DOHH2 (cell line): ENCODE measurements around the gene CD164.

Source experiments
- H3F3A ChIP-seq: fragments of 200-600 bp; sonication (generic), shearing (Covaris generic); 2 replicates; pipeline ENCODE4 v1.6.0; 2016; ENCODE audit warnings: antibody characterized with exemption, mild to moderate bottlenecking; ENCODE audit not compliant: control insufficient read depth, insufficient read depth
- H3K27ac ChIP-seq: fragments of 200-600 bp; sonication (generic); 2 replicates; pipeline ENCODE4 v1.5.1; 2014; ENCODE audit warnings: low read depth, mild to moderate bottlenecking, low read length, moderate library complexity
- H3K27me3 ChIP-seq: fragments of 200-600 bp; sonication (generic); 2 replicates; pipeline ENCODE4 v1.6.1; 2014; ENCODE audit warnings: mild to moderate bottlenecking, low read length, mixed read lengths; ENCODE audit not compliant: control insufficient read depth
- H3K36me3 ChIP-seq: fragments of 200-600 bp; sonication (generic); 2 replicates; pipeline ENCODE4 v1.6.1; 2014; ENCODE audit warnings: mild to moderate bottlenecking, low read length, moderate library complexity, mixed read lengths; ENCODE audit not compliant: control insufficient read depth
- H3K4me1 ChIP-seq: fragments of 200-600 bp; sonication (generic); 2 replicates; pipeline ENCODE4 v1.6.1; 2014; ENCODE audit warnings: mild to moderate bottlenecking, low read length, mixed read lengths; ENCODE audit not compliant: control insufficient read depth
- H3K4me2 ChIP-seq: fragments of 200-600 bp; sonication (generic); 2 replicates; pipeline ENCODE4 v1.6.0; 2014; ENCODE audit warnings: mild to moderate bottlenecking, low read length, moderate library complexity
- H3K4me3 ChIP-seq: fragments of 200-600 bp; sonication (generic); 2 replicates; pipeline ENCODE4 v1.5.1; 2014; ENCODE audit warnings: mild to moderate bottlenecking, low read length, mixed read lengths
- H3K79me2 ChIP-seq: fragments of 200-600 bp; sonication (generic); 2 replicates; pipeline ENCODE4 v1.6.1; 2014; ENCODE audit warnings: mild to moderate bottlenecking, low read length, mixed read lengths; ENCODE audit not compliant: control insufficient read depth
- H3K9me2 ChIP-seq: fragments of 200-600 bp; sonication (generic); replicated peaks from 2 replicates; pipeline ENCODE4 v1.6.1; 2014; ENCODE audit warnings: mild to moderate bottlenecking, low read length, mixed read lengths; ENCODE audit not compliant: control insufficient read depth
- H3K9me3 ChIP-seq: fragments of 200-600 bp; sonication (generic); 2 replicates; pipeline ENCODE4 v1.6.1; 2014; ENCODE audit warnings: antibody characterized with exemption, low read length, mixed read lengths; ENCODE audit not compliant: control insufficient read depth, insufficient read depth
- H4K20me1 ChIP-seq: fragments of 200-600 bp; sonication (generic); 2 replicates; pipeline ENCODE4 v1.6.0; 2014; ENCODE audit warnings: low read depth, mild to moderate bottlenecking, antibody characterized with exemption, low read length, moderate library complexity; ENCODE audit not compliant: control insufficient read depth, insufficient read depth
- EZH2phosphoT487 ChIP-seq: fragments of 200-600 bp; sonication (generic); IDR thresholded peaks from 2 replicates; pipeline ENCODE4 v1.6.1; 2017; ENCODE audit warnings: borderline replicate concordance, mild to moderate bottlenecking, antibody characterized with exemption, low read length, moderate library complexity, mixed read lengths
- TF ChIP-seq, protein P1 (sequence below): fragments of 200-600 bp; sonication (generic); IDR thresholded peaks from one replicate; pipeline ENCODE4 v1.5.1; 2014; ENCODE audit warnings: antibody characterized with exemption, mild to moderate bottlenecking, low read depth, low read length; ENCODE audit not compliant: poor library complexity, severe bottlenecking

Gene CD164

DNA sequence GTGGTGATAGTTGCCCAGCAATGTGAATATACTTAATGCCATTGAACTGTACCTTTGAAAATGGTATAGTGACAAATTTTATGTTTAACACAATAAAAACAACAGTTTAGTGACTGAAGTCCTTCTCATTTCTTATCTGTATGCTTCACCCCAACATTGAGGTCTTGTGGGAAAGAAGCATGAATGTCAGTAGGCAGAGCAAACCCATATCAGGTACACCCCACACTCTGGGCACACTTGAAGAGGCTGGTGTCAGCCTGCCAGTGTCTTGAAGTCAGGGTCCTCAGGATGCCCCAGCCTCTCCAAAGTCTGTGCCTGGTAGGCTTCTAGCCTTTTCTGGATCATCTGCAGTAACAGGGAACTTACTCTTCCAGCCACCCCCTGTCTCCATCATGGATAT, 51.2 kb downstream of the CD164 start:
- TF ChIP-seq, protein P1, sequence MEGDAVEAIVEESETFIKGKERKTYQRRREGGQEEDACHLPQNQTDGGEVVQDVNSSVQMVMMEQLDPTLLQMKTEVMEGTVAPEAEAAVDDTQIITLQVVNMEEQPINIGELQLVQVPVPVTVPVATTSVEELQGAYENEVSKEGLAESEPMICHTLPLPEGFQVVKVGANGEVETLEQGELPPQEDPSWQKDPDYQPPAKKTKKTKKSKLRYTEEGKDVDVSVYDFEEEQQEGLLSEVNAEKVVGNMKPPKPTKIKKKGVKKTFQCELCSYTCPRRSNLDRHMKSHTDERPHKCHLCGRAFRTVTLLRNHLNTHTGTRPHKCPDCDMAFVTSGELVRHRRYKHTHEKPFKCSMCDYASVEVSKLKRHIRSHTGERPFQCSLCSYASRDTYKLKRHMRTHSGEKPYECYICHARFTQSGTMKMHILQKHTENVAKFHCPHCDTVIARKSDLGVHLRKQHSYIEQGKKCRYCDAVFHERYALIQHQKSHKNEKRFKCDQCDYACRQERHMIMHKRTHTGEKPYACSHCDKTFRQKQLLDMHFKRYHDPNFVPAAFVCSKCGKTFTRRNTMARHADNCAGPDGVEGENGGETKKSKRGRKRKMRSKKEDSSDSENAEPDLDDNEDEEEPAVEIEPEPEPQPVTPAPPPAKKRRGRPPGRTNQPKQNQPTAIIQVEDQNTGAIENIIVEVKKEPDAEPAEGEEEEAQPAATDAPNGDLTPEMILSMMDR = no peak
- TF ChIP-seq EZH2phosphoT487 = no peak

GRCh38 chr6:109330263-109330662, 52.0 kb downstream of the CD164 start:
- TF ChIP-seq, protein P1 = no peak
- no peak for TF ChIP-seq EZH2phosphoT487
- H3K79me2 ChIP-seq = no peaks in the 10 kb centered on the region
- no peaks in the 10 kb centered on the region; the same call in 1 of the 2 replicates for H3K9me3 ChIP-seq
- H3K4me2 ChIP-seq = no peak overlapping the region
- H3K9me2 ChIP-seq = no peaks in the 10 kb centered on the region
- no peaks in the 10 kb centered on the region for H3K36me3 ChIP-seq
- H3F3A ChIP-seq = no peaks in the 10 kb centered on the region
- peaks cover 13% of the 10 kb centered on the region for H3K27me3 ChIP-seq
- no peak overlapping the region for H3K27ac ChIP-seq
- H3K4me1 ChIP-seq = no peaks in the 10 kb centered on the region
- H3K4me3 ChIP-seq = no peak overlapping the region
- H4K20me1 ChIP-seq = no peaks in the 10 kb centered on the region

More for the DNA sequence above, 51.2 kb downstream of the CD164 start:
- Histone ChIP-seq H3K4me1 (no peaks in the 10 kb centered on the region), H3K4me3 (no peak overlapping the region), H3K4me2 (no peak overlapping the region), H3K27me3 (peaks cover 8% of the 10 kb centered on the region), H3K9me2 (no peaks in the 10 kb centered on the region), H3K9me3 (no peaks in the 10 kb centered on the region; the same call in 1 of the 2 replicates), H4K20me1 (no peaks in the 10 kb centered on the region), H3F3A (no peaks in the 10 kb centered on the region), H3K79me2 (no peaks in the 10 kb centered on the region), H3K36me3 (no peaks in the 10 kb centered on the region), H3K27ac (no peak overlapping the region)

DNA sequence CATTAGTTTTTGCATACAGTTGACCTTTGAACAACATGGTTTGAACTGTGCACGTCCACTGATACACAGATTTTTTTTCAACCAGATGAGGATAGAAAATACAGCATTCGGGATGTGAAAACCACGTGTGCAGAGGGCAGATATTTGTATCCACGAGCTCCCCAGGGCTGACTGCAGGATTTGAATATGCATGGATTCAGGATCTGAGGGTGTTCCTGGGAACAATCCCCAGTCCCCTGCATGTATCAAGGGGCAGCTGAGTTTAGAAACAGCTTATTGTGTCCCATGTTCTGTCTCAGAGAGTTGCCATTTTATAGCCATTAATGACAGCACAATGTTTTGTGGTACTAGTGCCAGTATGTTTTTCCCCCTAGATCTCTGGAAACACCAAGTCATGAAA, 53.6 kb downstream of the CD164 start:
- peaks cover 3% of the 10 kb centered on the region for H3K4me1 ChIP-seq
- H4K20me1 ChIP-seq = no peaks in the 10 kb centered on the region

More for the DNA sequence above, 53.6 kb downstream of the CD164 start:
- Histone ChIP-seq H3K79me2 (no peaks in the 10 kb centered on the region), H3K9me2 (no peaks in the 10 kb centered on the region), H3K9me3 (no peaks in the 10 kb centered on the region; the same call in 1 of the 2 replicates), H3K27ac (no peak overlapping the region), H3K36me3 (no peaks in the 10 kb centered on the region), H3K4me3 (no peak overlapping the region), H3K4me2 (no peak overlapping the region), H3F3A (no peaks in the 10 kb centered on the region), H3K27me3 (peaks cover 20% of the 10 kb centered on the region)
- TF ChIP-seq EZH2phosphoT487 = no peak
- TF ChIP-seq, protein P1 = no peak
